IgD-negative memory B cell (primary cell): ENCODE data around the gene KRTAP10-12. TPM values are rescaled to one million over a fixed set of nuclear protein-coding genes. Genes with fewer than 3 reads are reported as not detected.
"Not testable (repeated sequence)": the region's sequence is repeated elsewhere in the genome, so short reads cannot be mapped to it uniquely, and the experiment has no call there.

Experiments
- H3K27ac Mint-ChIP-seq, 3 donors: one replicate each; pipeline ENCODE4 v1.8.0; 2020 to 2022; ENCODE audit warnings: mild to moderate bottlenecking in 3 of 3, mixed read lengths in 3 of 3, moderate library complexity in 1 of 3
- H3K27me3 Mint-ChIP-seq: one replicate; pipeline ENCODE4 v1.8.0; 2021; ENCODE audit warnings: mixed read lengths
- H3K36me3 Mint-ChIP-seq: one replicate; pipeline ENCODE4 v1.8.0; 2020; ENCODE audit warnings: mild to moderate bottlenecking, mixed read lengths
- H3K4me1 Mint-ChIP-seq, 3 donors: one replicate each; pipeline ENCODE4 v1.8.0; 2020 to 2022; ENCODE audit warnings: mixed read lengths in 3 of 3, mild to moderate bottlenecking in 1 of 3
- H3K4me3 Mint-ChIP-seq, 4 donors: one replicate each; pipeline ENCODE4 v1.8.0; 2020 to 2022; ENCODE audit warnings: mild to moderate bottlenecking in 4 of 4, mixed read lengths in 4 of 4, moderate library complexity in 3 of 4
- H3K9me3 Mint-ChIP-seq, 3 donors: one replicate each; pipeline ENCODE4 v1.8.0; 2020 to 2021; ENCODE audit warnings: mixed read lengths in 3 of 3, mild to moderate bottlenecking in 1 of 3
- polyA plus RNA-seq: library from polyadenylated mRNA; unstranded; fragments of 300-500 nt; fragmentation: Illumina TruSeq; gene quantifications from one replicate; pipeline ENCODE4 v1.2.3, GENCODE V29; 2021

Gene KRTAP10-12
- polyA plus RNA-seq, 1 donor from 2014 or later: not detected

- Mint-ChIP-seq H3K27me3 (peaks cover 20% of the 10 kb centered on the region), H3K9me3 (peaks cover 8 to 23% (median 20%) of the 10 kb centered on the region in 3 donors), H3K36me3 (peaks cover 5% of the 10 kb centered on the region), H3K4me3 (peak overlapping the region in 1 of 4 donors; percentile 27), H3K4me1 (peaks cover 8 to 12% (median 10%) of the 10 kb centered on the region in 3 donors), H3K27ac (peak overlapping the region in 1 of 3 donors; percentile 43)
Observed at GRCh38 chr21:44658913-44659595, 37.9 kb upstream of the KRTAP10-12 start.

GRCh38 chr21:44661567-44661966 is 35.4 kb upstream of the KRTAP10-12 start:
- peak overlapping the region in 1 of 4 donors; percentile 30 for H3K4me3 Mint-ChIP-seq
- peaks cover 8 to 18% (median 15%) of the 10 kb centered on the region in 3 donors for H3K9me3 Mint-ChIP-seq

GRCh38 chr21:44664691-44665090 is 32.3 kb upstream of the KRTAP10-12 start:
- peaks cover 5 to 13% (median 10%) of the 10 kb centered on the region in 3 donors for H3K9me3 Mint-ChIP-seq
- no peaks in the 10 kb centered on the region for H3K36me3 Mint-ChIP-seq
- H3K4me1 Mint-ChIP-seq: no peaks in the 10 kb centered on the region
- H3K27ac Mint-ChIP-seq: no peak overlapping the region
- H3K4me3 Mint-ChIP-seq: no peak overlapping the region
- peaks cover 18% of the 10 kb centered on the region for H3K27me3 Mint-ChIP-seq

More at GRCh38 chr21:44661567-44661966, 35.4 kb upstream of the KRTAP10-12 start:
- H3K27ac Mint-ChIP-seq, H3K36me3 Mint-ChIP-seq: not testable (repeated sequence)
- H3K27me3 Mint-ChIP-seq: peaks cover 26% of the 10 kb centered on the region
- peaks cover 8 to 12% (median 10%) of the 10 kb centered on the region in 3 donors for H3K4me1 Mint-ChIP-seq

GRCh38 chr21:44666401-44667320 is 30.3 kb upstream of the KRTAP10-12 start, which contains the start of gene KRTAP12-2:
Gene KRTAP12-2 (minus strand): TSS chr21:44666927. CDS start chr21:44666886, 41 bp downstream.
- H3K36me3 Mint-ChIP-seq: peaks cover 1% of the 10 kb centered on the region
- H3K4me1 Mint-ChIP-seq: no peaks in the 10 kb centered on the region
- H3K9me3 Mint-ChIP-seq: peaks cover 4 to 22% (median 14%) of the 10 kb centered on the region in 3 donors
- H3K27ac Mint-ChIP-seq: no peak within 1 kb of the TSS
- no peak within 1 kb of the TSS for H3K4me3 Mint-ChIP-seq
- H3K27me3 Mint-ChIP-seq: peaks cover 18% of the 10 kb centered on the region

GRCh38 chr21:44667612-44668011 is 29.4 kb upstream of the KRTAP10-12 start:
- Mint-ChIP-seq H3K4me1 (no peaks in the 10 kb centered on the region), H3K36me3 (peaks cover 1% of the 10 kb centered on the region), H3K27me3 (peaks cover 18% of the 10 kb centered on the region), H3K4me3 (no peak overlapping the region), H3K9me3 (peaks cover 2 to 26% (median 16%) of the 10 kb centered on the region in 3 donors), H3K27ac (no peak overlapping the region)

GRCh38 chr21:44670642-44671432 is 26.1 kb upstream of the KRTAP10-12 start:
- H3K9me3 Mint-ChIP-seq: peaks cover 2 to 35% (median 27%) of the 10 kb centered on the region in 3 donors

GRCh38 chr21:44671911-44672310 is 25.1 kb upstream of the KRTAP10-12 start:
- peaks cover 16% of the 10 kb centered on the region for H3K27me3 Mint-ChIP-seq
- peaks cover 2 to 33% (median 27%) of the 10 kb centered on the region in 3 donors for H3K9me3 Mint-ChIP-seq
- peak overlapping the region in 1 of 3 donors; percentile 59 for H3K27ac Mint-ChIP-seq
- H3K4me1 Mint-ChIP-seq: no peaks in the 10 kb centered on the region
- peaks cover 4% of the 10 kb centered on the region for H3K36me3 Mint-ChIP-seq
- H3K4me3 Mint-ChIP-seq: no peak overlapping the region

More at GRCh38 chr21:44670642-44671432, 26.1 kb upstream of the KRTAP10-12 start:
- peaks cover 4% of the 10 kb centered on the region for H3K36me3 Mint-ChIP-seq
- no peaks in the 10 kb centered on the region for H3K4me1 Mint-ChIP-seq
- H3K4me3 Mint-ChIP-seq: no peak overlapping the region
- H3K27me3 Mint-ChIP-seq: peaks cover 12% of the 10 kb centered on the region
- H3K27ac Mint-ChIP-seq: peak overlapping the region in 1 of 3 donors; percentile 47

- H3K4me3 Mint-ChIP-seq: no peak overlapping the region
- no peaks in the 10 kb centered on the region for H3K4me1 Mint-ChIP-seq
- H3K9me3 Mint-ChIP-seq: peaks cover 3 to 13% (median 13%) of the 10 kb centered on the region in 3 donors
- no peak overlapping the region for H3K27ac Mint-ChIP-seq
- peaks cover 12% of the 10 kb centered on the region for H3K27me3 Mint-ChIP-seq
- H3K36me3 Mint-ChIP-seq: peaks cover 2% of the 10 kb centered on the region
Observed at GRCh38 chr21:44677881-44678280, 19.1 kb upstream of the KRTAP10-12 start.

GRCh38 chr21:44681152-44681551 is 15.8 kb upstream of the KRTAP10-12 start:
- no peaks in the 10 kb centered on the region for H3K36me3 Mint-ChIP-seq
- peaks cover 16% of the 10 kb centered on the region for H3K27me3 Mint-ChIP-seq
- no peak overlapping the region for H3K27ac Mint-ChIP-seq
- no peak overlapping the region for H3K4me3 Mint-ChIP-seq
- H3K9me3 Mint-ChIP-seq: peaks cover 0 to 2% (median 0%) of the 10 kb centered on the region in 3 donors
- H3K4me1 Mint-ChIP-seq: peaks cover 0 to 2% (median 0%) of the 10 kb centered on the region in 3 donors

- H3K4me1 Mint-ChIP-seq: peaks cover 0 to 2% (median 0%) of the 10 kb centered on the region in 3 donors
- H3K4me3 Mint-ChIP-seq: peak within 1 kb of the TSS in 1 of 4 donors; percentile 30
- H3K27me3 Mint-ChIP-seq: peaks cover 17% of the 10 kb centered on the region
- no peak within 1 kb of the TSS for H3K27ac Mint-ChIP-seq
- peaks cover 0 to 2% (median 0%) of the 10 kb centered on the region in 3 donors for H3K9me3 Mint-ChIP-seq
- no peaks in the 10 kb centered on the region for H3K36me3 Mint-ChIP-seq
Observed at GRCh38 chr21:44681861-44682579, 15.0 kb upstream of the KRTAP10-12 start, which contains the start of gene KRTAP12-1. Gene KRTAP12-1 (minus strand): TSS chr21:44682163. CDS start chr21:44682123, 40 bp downstream.

- H3K9me3 Mint-ChIP-seq: peaks cover 0 to 2% (median 0%) of the 10 kb centered on the region in 3 donors
- no peaks in the 10 kb centered on the region for H3K36me3 Mint-ChIP-seq
- peak overlapping the region in 1 of 4 donors; percentile 30 for H3K4me3 Mint-ChIP-seq
- H3K4me1 Mint-ChIP-seq: peaks cover 0 to 2% (median 0%) of the 10 kb centered on the region in 3 donors
- no peak overlapping the region for H3K27ac Mint-ChIP-seq
- H3K27me3 Mint-ChIP-seq: peaks cover 23% of the 10 kb centered on the region
Observed at GRCh38 chr21:44682580-44683151, 14.3 kb upstream of the KRTAP10-12 start.

- no peaks in the 10 kb centered on the region for H3K36me3 Mint-ChIP-seq
- H3K27ac Mint-ChIP-seq: no peak overlapping the region
- H3K9me3 Mint-ChIP-seq: peaks cover 0 to 2% (median 0%) of the 10 kb centered on the region in 3 donors
- H3K27me3 Mint-ChIP-seq: peaks cover 27% of the 10 kb centered on the region
- no peak overlapping the region for H3K4me3 Mint-ChIP-seq
- H3K4me1 Mint-ChIP-seq: peaks cover 0 to 2% (median 0%) of the 10 kb centered on the region in 3 donors
Observed at GRCh38 chr21:44684077-44684476, 12.9 kb upstream of the KRTAP10-12 start.

GRCh38 chr21:44684483-44684882 is 12.5 kb upstream of the KRTAP10-12 start:
- H3K4me1 Mint-ChIP-seq: peaks cover 0 to 2% (median 0%) of the 10 kb centered on the region in 3 donors
- peaks cover 27% of the 10 kb centered on the region for H3K27me3 Mint-ChIP-seq
- H3K27ac Mint-ChIP-seq: no peak overlapping the region
- peaks cover 0 to 2% (median 0%) of the 10 kb centered on the region in 3 donors for H3K9me3 Mint-ChIP-seq
- no peaks in the 10 kb centered on the region for H3K36me3 Mint-ChIP-seq
- no peak overlapping the region for H3K4me3 Mint-ChIP-seq
